AG10803 (cell line): ENCODE results near the gene INKA2.
"Not testable (repeated sequence)": the region's sequence is repeated elsewhere in the genome, so short reads cannot be mapped to it uniquely, and the experiment has no call there.

Experiments
- DNase-seq: peaks from one replicate; pipeline ENCODE4 v3.0.0; 2010; ENCODE audit warnings: low read depth
- H3K4me3 ChIP-seq: 2 replicates; pipeline ENCODE4 v1.5.1; 2011; ENCODE audit warnings: mild to moderate bottlenecking, low read length, control low read depth
- TF ChIP-seq, protein P1 (sequence below): conservative IDR thresholded peaks from 2 replicates; pipeline ENCODE4 v1.5.1; 2011; ENCODE audit warnings: mild to moderate bottlenecking, low read length, control low read depth, inconsistent platforms

INKA2 gene

DNA sequence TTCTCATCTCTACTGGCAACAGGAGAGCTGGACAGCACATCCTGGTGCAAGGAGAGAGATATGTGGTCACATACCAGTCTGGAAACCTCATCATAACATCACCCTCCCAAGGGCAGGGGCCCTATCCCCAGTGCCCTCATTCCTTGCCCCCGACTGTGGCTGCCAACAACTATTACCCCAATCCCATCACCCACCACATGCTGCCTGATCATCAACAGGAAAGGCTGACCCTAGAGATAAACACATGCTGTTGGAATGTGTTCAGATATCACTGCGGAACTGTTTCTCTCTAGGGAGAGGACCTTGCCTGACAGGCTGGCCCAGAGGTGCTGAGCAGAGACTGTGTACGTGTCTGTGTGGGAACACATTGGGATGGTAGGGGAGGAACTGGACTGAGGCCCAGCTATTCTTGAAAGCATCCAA, 4.5 kb upstream of the INKA2 start:
- H3K4me3 ChIP-seq, result no peak overlapping the region
- peak; percentile 73 for DNase-seq
- TF ChIP-seq, protein P1, sequence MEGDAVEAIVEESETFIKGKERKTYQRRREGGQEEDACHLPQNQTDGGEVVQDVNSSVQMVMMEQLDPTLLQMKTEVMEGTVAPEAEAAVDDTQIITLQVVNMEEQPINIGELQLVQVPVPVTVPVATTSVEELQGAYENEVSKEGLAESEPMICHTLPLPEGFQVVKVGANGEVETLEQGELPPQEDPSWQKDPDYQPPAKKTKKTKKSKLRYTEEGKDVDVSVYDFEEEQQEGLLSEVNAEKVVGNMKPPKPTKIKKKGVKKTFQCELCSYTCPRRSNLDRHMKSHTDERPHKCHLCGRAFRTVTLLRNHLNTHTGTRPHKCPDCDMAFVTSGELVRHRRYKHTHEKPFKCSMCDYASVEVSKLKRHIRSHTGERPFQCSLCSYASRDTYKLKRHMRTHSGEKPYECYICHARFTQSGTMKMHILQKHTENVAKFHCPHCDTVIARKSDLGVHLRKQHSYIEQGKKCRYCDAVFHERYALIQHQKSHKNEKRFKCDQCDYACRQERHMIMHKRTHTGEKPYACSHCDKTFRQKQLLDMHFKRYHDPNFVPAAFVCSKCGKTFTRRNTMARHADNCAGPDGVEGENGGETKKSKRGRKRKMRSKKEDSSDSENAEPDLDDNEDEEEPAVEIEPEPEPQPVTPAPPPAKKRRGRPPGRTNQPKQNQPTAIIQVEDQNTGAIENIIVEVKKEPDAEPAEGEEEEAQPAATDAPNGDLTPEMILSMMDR, result no peak

DNA sequence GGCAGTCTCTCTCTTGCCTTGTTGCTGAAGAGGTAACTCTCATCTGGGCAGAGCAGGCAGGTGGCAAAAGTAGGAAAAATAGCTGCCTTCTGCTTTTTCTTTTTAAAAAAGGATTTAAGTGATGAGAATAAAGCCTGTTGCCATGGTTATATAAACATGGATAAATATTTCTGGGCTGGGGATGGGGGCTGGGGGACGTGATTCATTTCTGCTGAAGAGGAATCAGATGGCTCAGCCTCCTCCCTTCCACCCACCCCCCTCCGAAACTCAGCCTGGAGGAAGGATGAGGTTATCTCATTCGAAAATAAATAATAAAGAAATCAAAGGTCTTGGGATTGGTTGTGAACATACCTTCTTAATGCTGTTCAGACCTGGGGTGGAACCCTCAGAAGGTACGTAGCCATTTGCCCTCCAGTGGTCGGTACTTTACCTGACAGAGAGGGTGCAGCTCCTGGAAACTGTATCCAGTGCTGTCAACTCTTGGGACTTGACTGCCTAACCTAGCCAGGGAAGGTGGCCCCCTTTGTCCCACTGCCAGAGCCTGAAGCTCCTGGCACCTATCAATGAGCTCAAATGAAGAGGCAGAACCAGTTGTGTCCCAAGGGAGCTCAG, 3.8 kb upstream of the INKA2 start:
- TF ChIP-seq, protein P1, result no peak

DNA sequence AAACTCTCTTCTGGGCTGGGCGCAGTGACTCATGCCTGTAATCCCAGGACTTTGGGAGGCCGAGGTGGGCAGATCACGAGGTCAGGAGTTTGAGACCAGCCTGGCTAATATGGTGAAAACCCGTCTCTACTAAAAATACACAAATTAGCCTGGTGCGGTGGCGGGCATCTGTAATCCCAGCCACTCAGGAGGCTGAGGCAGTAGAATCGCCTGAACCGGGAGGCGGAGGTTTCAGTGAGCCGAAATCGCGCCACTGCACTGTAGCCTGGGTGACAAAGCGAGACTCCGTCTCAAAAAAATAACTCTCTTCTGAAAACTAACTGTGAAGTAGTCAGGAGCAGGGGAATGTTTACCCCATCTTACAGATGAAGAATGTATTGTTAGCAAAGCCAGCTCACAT, 3.1 kb upstream of the INKA2 start:
- DNase-seq, H3K4me3 ChIP-seq: not testable (repeated sequence)

More for the DNA sequence above, 3.8 kb upstream of the INKA2 start:
- DNase-seq, result no peak
- H3K4me3 ChIP-seq, result no peak overlapping the region

DNA sequence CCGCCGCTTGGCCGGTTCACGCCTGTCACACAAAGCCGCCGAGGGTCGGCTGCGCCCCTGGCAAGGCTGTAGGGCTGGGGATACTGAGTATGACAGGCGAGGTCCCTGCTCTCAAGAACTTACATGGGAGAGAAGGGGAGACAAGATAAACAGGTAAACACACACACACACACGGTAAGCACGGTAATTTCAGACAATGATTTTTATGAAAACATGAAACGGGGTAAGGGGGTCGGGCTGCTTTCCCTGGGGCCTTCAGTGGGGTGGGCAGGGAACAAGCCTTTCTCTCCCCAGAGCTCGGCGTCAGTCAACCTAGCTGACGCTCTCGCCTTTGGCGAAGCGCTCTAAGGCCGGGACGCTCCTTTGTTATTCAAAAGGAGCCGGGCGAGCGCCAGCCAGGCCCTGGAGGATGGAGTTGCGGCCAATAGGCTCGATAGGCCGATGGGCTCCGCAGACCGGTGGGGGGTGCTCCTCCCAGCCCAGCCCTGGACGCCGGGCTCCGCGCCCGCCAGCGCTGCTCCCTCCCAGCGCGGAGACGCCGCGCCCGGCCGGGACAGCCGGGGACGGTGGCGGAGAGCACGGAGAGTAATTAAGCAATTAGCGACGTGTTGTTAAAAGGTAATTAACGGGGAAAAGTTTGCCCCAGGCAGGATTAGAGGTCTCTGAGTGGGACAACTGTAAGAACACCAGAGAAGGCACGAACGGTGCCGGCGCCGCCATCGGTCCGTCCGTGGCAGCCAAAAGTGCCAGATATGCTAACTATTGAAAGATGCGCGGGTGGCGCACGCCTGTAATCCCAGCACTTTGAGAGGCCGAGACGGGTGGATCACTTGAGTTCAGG, 950 bp upstream of the INKA2 start:
- TF ChIP-seq, protein P1, result no peak
- DNase-seq, result peak; percentile 69
- H3K4me3 ChIP-seq, result peak overlapping the region; percentile 67

DNA sequence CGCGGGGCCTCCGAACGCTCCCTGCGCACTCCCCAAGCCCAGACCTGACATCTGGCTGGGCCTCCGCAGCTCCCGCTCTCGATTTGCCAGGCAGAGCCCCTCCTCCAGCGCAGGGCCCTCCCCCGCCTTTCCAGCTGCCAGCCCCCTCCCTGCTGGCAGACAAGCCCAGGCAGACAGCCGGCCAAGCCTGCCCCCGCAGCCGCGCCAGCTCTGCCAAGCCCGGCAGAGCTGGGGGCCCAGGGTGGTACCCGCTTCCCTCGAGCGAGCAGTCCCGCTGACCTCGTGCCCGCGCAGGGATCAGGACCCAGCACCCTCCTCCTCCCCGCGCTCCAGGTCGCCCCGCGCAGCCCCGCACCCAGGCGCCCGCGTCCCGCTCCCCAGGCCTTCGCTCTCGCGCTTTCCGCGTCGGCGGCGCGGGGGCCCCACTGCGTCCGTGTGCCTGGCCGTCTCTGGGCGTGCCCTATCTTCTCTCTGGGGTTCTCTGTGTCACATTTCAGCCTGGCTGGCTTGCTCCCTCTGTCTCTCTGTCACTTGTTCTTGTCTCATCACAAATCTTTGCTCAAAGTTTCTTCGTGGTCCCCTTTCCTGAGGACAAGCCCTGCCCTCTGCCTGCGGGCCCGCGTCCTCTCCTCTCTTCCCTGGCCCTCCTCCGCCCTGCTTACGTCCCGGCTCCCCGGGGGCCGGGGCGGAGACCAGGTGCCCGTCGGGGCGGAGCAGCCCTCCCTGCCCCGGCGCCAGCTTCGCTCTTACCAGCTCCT, 580 bp downstream of the INKA2 start:
- DNase-seq, result peak; percentile 49
- peak overlapping the region; percentile 67 for H3K4me3 ChIP-seq
- TF ChIP-seq, protein P1, result no peak

DNA sequence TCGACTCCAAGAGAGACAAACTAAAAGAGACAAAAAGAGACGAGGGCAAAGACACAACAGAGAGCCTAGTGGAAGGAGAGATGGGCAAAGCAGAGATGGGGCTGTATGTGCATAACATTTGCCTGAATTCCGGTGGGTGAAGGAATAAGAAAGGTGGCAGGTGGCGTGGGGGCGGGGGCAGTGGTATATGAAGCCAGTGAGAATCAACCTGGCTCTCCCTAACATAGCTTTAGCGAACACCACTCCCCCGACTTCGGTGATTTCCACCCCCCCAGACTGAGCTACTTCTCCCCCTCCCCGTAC, 1.1 kb downstream of the INKA2 start:
- no peak for DNase-seq
- TF ChIP-seq, protein P1, result no peak
- H3K4me3 ChIP-seq, result peak overlapping the region; percentile 67

DNA sequence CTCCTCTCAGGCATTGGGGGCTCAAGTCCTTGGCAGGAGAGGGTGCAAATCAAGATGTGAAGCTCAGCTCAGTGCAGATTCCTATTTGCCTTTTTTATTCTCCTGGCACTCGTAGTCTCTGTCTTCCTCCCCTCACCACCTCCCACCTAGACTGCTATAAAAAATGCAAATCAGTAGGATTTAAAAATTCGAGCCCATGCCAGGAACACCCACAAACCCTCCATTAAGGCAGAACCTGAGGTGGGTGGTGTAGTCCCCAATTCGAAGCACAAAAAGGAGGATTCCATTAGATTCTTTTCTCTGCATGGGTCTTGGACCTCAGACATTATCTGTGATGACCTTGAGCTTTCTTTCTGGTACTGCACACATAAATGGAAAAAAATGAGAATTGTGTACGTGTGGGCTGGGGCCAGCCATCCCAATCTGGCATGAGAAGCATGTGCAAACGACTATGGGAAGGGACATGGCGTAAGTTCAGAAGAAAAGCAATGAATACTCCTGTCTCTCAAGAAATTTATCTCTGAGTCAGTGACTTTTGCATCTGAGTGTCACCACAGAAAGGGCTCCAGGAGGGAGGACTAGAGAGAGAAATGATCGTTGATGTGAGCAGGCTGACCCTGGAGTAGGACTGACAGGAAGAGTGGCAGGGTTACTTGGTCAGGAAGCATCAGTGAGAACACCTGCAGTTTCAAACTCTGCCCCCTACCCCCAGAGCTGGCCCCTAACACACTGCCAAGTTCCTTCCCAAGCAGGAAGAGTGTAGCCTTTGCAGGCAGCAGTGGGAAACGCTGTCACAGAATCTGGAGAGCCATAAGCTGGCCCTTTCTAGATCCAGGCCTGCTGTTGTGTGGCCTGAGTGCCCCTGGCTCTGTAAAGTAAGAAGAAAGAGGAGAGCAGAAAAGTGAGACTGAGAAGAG, 1.7 kb downstream of the INKA2 start:
- TF ChIP-seq, protein P1, result no peak
- DNase-seq, result no peak
- H3K4me3 ChIP-seq, result peak overlapping the region; percentile 67
